Upper lobe of right lung (tissue), 1 donor: ENCODE measurements around the gene GSDME. TPM values are rescaled to one million over a fixed set of nuclear protein-coding genes. Genes with fewer than 3 reads are reported as not detected.

Source experiments
- ATAC-seq: fragments of 200-7000 bp; cut with Tn5 transposase; one replicate; pipeline ENCODE4 v1.9.1; 2020; ENCODE audit warnings: mild to moderate bottlenecking, moderate library complexity
- DNase-seq: peaks from one replicate; pipeline ENCODE4 v3.0.0-alpha.2; 2020
- H3K27ac ChIP-seq: fragments of 200-600 bp; one replicate; pipeline ENCODE4 v1.8.0; 2022
- H3K27me3 ChIP-seq: fragments of 200-600 bp; one replicate; pipeline ENCODE4 v1.8.0; 2022; ENCODE audit warnings: mild to moderate bottlenecking
- H3K36me3 ChIP-seq: fragments of 200-600 bp; one replicate; pipeline ENCODE4 v1.8.0; 2022
- H3K4me1 ChIP-seq: fragments of 200-600 bp; one replicate; pipeline ENCODE4 v1.8.0; 2022
- H3K4me3 ChIP-seq: fragments of 200-600 bp; one replicate; pipeline ENCODE4 v1.8.0; 2022; ENCODE audit warnings: mild to moderate bottlenecking
- H3K9me3 ChIP-seq: fragments of 200-600 bp; one replicate; pipeline ENCODE4 v1.8.0; 2022
- CTCF ChIP-seq: fragments of 200-600 bp; IDR thresholded peaks from one replicate; pipeline ENCODE4 v1.8.0; 2022; ENCODE audit warnings: antibody characterized with exemption
- intact Hi-C: fragments of 100-400 bp; cut with DNase I; formaldehyde crosslinking; loops from one replicate; pipeline ENCODE4 v1.11.0; 2022
- total RNA-seq: library from RNA; stranded (reverse); fragmentation: NEBNext Ultra II Directional; extraction: Animal tissue kit (Norgen Biotek cat#: 25700); gene quantifications from one replicate; pipeline ENCODE4 v1.2.1, GENCODE V29; 2021
- donor health status: DM: no; HTN: yes; CAD: no; lungs with severe emphysema.

GSDME gene
- total RNA-seq, 1 donor from 2014 or later: 13.4 TPM

GRCh38 chr7:24665564-24666294 lies 91.5 kb downstream of the GSDME start:
- Histone ChIP-seq H3K9me3 (no peaks in the 10 kb centered on the region), H3K4me3 (no peak overlapping the region), H3K36me3 (no peaks in the 10 kb centered on the region), H3K27ac (no peak overlapping the region), H3K27me3 (no peaks in the 10 kb centered on the region), H3K4me1 (no peaks in the 10 kb centered on the region)
- peak; percentile 67 for ATAC-seq
- TF ChIP-seq CTCF: peak; percentile 71
- no peak for DNase-seq
- intact Hi-C loops: no loop called here

- H3K36me3 ChIP-seq: no peaks in the 10 kb centered on the region
- ATAC-seq (no peak), DNase-seq (no peak)
- TF ChIP-seq CTCF: no peak
- intact Hi-C loops: no loop called here
- H3K27ac ChIP-seq: no peak overlapping the region
- H3K4me3 ChIP-seq: no peak overlapping the region
- H3K9me3 ChIP-seq: no peaks in the 10 kb centered on the region
- no peaks in the 10 kb centered on the region for H3K27me3 ChIP-seq
- H3K4me1 ChIP-seq: no peaks in the 10 kb centered on the region
Observed at GRCh38 chr7:24660546-24660945, 96.7 kb downstream of the GSDME start.

- no peak for ATAC-seq
- Histone ChIP-seq H3K4me3 (no peak overlapping the region), H3K9me3 (no peaks in the 10 kb centered on the region)
Observed at GRCh38 chr7:24659505-24659904, 97.8 kb downstream of the GSDME start.

GRCh38 chr7:24657980-24658379 lies 99.3 kb downstream of the GSDME start:
- H3K4me1 ChIP-seq: no peaks in the 10 kb centered on the region
- no peaks in the 10 kb centered on the region for H3K27me3 ChIP-seq
- intact Hi-C loops: no loop called here
- H3K4me3 ChIP-seq: no peak overlapping the region
- DNase-seq (no peak), ATAC-seq (no peak)
- H3K27ac ChIP-seq: no peak overlapping the region
- TF ChIP-seq CTCF: no peak
- no peaks in the 10 kb centered on the region for H3K9me3 ChIP-seq
- no peaks in the 10 kb centered on the region for H3K36me3 ChIP-seq

More at GRCh38 chr7:24659505-24659904, 97.8 kb downstream of the GSDME start:
- H3K4me1 ChIP-seq: no peaks in the 10 kb centered on the region
- no peak overlapping the region for H3K27ac ChIP-seq
- DNase-seq: no peak
- H3K36me3 ChIP-seq: no peaks in the 10 kb centered on the region
- no peak for TF ChIP-seq CTCF
- intact Hi-C loops: no loop called here
- no peaks in the 10 kb centered on the region for H3K27me3 ChIP-seq

GRCh38 chr7:24656608-24657007 lies 100.7 kb downstream of the GSDME start:
- ATAC-seq (no peak), DNase-seq (no peak)
- Histone ChIP-seq H3K27ac (no peak overlapping the region), H3K9me3 (no peaks in the 10 kb centered on the region), H3K4me1 (no peaks in the 10 kb centered on the region), H3K27me3 (no peaks in the 10 kb centered on the region), H3K4me3 (no peak overlapping the region), H3K36me3 (no peaks in the 10 kb centered on the region)
- intact Hi-C loops: no loop called here
- no peak for TF ChIP-seq CTCF
